NCI-H1930 (cell line): Measurements from ENCODE around the gene STC2.

ENCODE experiments used
- DNase-seq, 2 experiments: peaks; one replicate each; lab custom pipeline; 2025; lab: John Stamatoyannopoulos, UW

Gene STC2

GRCh38 chr5:173328844-173329490 is 753 bp upstream of the STC2 start:
- peak; percentile 7 to 11 for DNase-seq

DNA sequence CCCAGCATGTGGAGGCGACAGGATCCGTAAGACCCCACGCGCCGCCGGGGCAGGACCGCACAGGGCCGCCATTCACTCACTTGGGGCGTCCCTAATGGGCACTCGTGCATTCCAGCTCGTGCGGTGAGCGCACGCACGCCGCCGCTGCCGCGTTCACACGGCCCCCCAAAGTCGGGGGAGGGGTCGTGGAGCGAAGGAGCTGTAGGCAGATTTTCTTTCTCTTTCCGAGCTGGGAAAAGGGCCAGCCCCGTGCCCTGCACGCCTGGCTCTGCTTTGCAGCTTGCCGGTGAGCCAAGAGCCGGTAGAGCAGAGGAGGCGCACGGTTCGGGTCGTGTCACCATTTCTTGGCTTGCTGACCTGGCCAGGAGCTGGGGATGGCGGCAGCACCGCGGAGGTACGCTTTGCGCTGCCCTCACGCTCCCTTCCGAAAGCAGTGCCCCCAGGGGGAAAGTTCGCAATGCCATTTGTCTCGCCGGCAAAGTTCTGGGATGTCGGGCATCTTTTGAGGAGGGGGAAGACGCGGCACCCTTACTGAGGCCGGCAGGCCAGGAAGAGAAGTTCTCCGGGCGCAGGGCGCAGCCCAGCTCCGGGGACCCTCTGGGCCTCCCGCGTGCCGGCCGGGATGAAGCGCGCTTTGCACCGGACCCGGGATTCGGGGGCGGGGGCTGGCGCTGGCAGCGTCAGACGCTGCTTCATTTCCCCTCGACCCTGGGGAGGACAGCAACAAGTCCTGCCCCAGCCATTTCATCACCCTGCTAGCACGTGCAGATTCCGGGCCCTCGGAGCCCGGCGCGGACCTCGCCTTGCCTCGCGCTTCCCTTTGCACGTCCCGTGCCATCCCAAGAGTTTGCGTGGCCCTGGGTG is 898 bp downstream of the STC2 start:
- DNase-seq: no peak

DNA sequence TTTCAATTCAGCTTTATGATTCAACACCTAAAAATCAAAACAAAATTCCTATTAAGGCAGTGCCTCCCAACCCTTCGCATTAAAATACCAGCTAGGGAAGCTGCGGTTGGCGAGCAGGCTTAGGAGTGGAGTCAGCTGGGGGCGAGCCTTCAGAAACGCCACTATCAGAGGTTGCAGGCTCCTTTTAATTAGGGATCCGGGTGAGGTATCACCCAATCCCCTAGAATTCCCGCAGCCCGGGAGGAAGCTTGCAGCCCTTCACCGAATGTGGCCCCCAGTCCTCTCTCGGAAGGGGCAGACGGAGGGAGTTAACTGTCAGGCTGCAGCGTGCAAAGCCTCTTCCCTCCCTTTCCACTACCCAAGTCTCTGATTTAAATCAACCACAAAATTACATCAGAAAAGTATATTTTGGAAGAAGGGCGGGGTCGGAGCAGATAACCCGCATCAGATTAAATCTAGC is 1.7 kb downstream of the STC2 start:
- no peak for DNase-seq

- no peak for DNase-seq
Observed at GRCh38 chr5:173325091-173325698, 3.0 kb downstream of the STC2 start.

DNA sequence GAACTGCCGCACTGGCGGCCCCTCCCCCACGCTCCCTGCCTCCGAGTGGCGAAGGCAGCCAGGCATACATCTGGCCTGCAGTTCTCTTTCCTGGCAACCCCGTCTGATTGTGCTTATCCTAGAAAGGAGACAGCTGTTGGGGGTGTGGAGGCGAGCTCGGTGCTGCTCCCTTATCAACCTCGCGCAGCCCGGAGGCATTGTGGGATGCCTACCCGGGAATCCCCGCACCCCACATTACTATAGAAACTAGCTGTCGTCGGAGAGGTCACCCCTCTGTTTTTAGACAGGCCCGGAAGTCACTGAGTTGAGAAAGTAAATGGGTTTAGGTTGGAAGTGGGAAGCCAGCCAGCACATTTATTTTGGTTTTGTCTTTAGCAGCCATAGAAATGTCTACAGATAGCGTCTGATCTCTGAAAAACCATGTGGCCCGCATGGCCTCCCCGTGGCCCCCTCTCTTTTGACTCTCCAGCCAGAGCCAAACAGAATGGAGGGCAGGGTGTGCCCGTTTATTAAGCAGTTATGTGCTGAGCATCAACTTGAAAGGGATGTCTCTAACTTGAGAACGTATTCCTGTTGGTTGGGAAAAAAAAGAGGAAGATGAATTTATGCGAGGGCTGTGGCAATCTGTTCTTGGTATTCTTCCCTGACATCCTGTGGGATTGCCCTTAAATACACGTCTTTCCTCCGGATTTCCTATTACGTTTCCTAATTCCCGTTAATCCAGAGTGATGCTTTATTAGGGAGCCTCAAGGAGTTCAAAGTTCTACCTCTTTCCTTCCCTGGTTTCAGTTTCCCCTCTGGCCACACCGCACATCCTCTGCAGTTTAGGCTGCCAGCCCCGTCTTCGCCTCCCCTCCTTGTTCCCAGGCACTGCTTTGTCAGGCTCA is 3.9 kb downstream of the STC2 start:
- no peak for DNase-seq

DNA sequence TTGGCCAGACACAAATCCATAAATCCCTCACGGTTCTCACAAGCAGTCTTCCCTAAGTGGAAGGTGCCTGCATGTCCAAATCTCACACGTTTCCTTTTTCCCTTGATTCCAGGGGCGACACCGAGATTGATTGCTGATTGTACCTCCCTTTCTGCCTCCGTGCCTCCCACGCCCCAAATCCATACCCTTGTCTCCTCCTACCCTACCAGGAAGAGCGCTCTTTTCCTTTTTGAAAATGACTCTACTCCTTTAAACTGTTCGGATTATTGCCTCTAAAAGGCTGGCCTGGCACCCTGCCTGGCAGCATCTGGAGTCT is 4.5 kb downstream of the STC2 start:
- no peak for DNase-seq

DNA sequence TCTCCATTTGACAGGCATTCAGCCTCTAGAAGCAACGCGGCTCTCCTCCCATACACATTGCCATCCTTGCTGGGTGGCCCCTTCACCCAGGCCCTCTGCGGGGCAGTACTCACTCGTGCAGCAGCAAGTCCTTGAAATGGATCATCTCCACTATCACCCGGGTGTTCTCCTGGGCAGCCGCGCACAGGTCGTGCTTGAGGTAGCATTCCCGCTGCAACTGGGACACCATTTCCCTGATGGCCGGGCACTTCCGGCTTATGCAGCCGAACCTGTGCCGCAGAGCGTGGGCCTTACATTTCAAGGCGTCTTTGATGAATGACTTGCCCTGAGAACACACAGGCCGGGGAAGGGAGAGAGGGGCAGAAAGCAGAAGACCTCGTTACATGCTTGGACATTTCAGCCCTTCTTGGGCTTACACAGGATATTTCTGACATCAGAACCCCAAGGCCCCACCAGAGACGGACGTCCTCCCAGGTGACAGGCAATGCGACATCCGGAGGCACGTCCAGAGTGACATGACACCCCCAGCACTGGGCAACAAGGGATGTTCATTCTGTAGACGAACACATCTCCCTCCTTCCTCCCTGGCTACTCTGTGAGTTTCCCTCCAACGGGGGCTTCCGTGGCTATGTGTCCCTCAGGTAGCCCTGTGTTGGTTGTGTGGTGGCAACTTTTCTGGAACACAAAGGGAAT is 5.0 kb downstream of the STC2 start:
- no peak for DNase-seq

- no peak for DNase-seq
Observed at GRCh38 chr5:173321886-173322285, 6.3 kb downstream of the STC2 start.

GRCh38 chr5:173320259-173320658 is 8.0 kb downstream of the STC2 start:
- no peak for DNase-seq

GRCh38 chr5:173319646-173320045 is 8.6 kb downstream of the STC2 start:
- DNase-seq: no peak

- no peak for DNase-seq
Observed at GRCh38 chr5:173318881-173319620, 9.2 kb downstream of the STC2 start.

DNA sequence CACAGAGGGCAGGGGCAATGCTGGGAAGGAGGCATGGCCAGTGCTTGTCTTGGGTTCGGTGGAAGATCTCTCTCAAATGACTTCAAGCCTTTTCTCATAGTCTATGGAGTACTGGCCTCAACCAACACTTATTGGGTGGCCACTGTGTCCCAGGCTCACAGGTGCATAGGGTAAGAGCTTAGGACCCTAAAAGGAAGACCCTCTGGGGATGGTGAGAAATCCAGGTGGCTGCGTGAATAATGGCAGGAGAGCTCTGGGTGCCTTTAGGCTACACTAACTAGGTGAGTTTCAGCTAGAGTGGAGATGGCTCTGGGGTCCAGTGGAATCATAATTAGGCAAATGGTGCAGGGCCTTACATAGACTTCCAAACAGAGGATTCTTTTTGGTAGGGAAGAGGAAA is 9.9 kb downstream of the STC2 start:
- DNase-seq: no peak

DNA sequence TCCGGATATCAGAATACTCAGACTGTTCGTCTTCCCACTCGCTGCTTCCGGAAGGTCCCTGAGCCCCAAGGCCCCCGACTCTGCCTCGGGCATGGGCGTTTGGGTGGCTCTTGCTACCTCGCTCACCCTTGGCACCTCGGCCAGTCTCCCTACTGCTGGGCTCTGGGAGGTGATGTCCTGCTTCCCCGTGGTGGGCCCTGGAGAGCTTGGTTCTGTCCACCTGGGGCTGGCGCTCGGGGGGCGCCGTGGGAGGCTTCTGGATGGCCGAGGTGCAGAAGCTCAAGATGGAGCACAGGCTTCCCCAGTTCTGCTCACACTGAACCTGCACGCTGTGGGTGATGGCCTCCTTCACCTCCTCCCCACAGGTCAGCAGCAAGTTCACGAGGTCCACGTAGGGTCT is 10.4 kb downstream of the STC2 start:
- DNase-seq: no peak

DNA sequence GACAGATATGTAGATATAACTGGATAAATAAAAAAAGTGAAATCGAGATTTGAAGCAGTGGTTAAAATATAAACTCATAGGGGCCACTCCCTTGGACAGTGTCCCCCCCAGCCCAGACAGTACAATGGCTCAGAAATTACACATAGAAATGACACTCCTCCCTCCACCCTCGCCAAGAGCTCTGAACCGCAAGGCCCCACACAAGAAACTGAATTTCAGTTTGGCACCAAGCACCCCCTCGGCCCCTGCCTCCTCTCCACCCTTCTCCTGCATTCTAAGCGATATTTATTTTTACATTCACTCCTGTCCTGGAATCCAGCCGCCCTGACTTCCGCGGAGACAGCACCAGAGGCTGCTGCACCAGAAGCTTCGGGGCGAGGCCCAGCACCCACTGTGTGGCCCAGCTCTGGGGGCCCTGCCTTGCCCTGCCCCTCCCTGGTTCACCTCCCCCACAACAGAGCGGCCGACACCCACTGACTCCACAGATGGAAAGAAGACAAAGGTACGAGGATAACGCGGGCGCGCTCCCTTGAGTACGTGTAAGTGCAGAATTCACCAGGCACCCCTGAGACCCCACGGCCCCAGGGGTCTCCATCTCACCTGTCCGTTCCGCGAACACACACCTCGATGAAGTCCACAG is 11.0 kb downstream of the STC2 start:
- DNase-seq: no peak

GRCh38 chr5:173316339-173317020 is 11.7 kb downstream of the STC2 start:
- no peak for DNase-seq

DNA sequence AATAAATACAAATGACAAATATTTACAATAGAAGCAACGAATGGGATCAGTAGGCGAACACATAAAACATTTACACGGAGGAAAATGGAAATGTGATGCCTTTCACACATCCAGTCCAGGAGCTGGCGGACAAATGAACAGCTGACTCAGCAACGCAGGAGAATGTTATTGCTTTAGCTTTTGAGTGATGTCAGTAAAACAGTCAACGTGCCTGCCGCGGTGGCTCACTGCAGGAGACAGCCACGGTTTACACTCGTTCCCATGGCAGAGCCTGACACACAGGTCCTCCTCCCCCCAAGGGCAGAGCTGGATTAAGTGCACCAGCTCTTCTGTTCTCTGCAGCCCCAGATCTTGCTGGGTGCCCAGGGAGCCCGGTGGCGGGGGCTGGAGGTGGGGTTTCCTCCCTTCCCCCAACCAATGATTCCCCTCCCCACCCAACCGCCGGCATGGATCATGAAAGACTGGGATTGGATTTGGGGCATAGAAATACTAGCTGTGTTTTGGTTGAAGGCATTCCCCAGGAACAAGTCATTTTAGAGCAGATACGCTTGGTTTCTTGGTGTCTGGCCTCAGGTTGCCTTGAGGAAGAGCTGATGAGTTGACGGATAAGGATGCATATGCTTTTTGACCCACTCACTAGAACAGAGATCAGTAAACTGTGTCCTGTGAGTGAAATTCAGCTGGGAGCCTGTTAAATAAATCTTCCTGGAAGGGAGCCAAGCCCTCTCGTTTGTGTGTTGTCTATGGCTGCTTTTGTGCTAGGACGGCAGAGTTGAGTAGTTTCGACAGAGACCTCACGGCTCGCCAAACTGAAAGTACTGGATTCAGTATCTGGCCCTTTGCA is 12.5 kb downstream of the STC2 start:
- peak in 1 of 2 experiments; percentile 29 for DNase-seq

DNA sequence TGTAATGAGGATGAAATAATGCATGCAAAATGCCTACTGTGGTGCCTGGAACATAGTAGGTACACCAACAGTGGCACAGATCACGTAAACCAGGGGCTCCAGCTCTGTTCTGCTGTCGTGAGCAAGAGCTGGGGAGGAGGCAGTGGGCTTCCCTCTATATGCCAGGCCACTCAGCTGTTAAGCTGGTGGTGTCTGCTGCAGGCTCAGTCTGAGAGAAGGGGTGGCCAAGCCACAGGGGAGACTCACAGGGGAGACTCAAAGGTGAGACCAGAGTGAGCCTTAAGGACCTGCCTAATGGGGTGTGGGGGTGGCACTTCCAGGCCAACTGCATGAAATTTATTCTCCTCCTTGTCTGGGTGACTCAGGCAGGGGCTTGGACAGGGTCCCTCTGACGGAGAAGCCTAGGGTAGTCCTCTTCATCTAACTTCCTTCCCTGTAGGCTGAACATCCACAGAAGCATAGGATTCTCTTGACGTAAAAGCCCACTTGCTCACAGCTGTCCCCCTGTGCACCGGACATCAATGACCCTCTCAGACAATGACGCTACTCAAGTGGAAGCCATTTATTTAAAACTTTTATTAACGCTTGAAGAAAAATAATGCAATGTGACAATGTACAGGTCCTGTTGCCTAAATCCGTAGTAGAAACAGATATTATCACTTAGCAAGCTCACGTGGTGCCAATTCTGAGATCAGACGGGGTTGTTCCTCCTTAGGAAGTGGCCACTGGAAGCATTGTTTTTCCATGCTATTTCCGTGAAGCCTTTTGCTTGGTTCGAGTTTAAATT is 13.9 kb downstream of the STC2 start:
- DNase-seq: no peak

DNA sequence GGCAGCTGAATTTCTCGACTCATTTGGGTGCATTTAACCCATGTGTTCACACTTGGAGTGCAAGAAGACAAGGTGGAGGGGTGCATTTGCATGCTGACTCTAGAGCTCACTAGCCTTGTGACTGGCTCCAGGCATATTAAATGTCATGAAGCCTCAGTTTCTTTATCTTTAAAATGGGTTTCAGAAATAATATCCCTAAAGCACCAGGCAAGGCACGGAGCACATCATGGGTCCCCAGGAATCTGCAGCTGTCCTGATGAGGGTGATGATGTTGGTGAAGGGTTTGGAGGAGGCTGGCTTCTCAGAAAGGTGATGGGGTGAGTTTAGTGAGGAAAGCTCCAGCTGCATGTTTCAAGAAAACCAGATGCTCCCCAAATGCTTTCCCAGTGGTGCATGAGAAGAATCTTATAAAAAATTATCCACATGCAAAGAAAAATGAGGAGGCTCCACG is 14.8 kb downstream of the STC2 start:
- DNase-seq: no peak
